ENCODE measurements around the gene PHF24.

The PHF24 gene

GRCh38 chr9:34983209-34983608 lies 25.1 kb downstream of the PHF24 start:
- DNase-seq (ENCODE audit: low read depth, low spot score): no peak

DNA sequence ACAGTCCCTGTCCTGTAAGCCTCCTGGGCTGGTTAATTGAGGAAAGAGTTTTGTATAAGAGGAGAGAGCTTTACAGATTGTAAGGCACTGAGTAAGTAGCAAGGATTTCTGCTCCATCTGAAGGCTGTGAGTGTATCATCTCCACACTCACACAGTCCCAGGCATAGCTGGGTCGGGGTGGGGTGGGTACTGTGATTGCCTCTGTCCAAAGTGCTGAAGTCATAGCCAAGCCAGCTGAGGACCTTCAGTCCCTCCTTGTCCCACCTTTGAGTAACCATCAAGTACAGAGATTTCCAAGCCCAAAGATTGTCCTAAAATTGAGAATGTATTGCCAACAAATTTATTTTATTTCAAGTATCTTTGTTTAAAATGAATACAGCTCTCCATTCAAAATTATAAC lies 26.0 kb downstream of the PHF24 start:
- no peak for DNase-seq (ENCODE audit: low read depth, low spot score)

- DNase-seq (ENCODE audit: low read depth, low spot score): no peak
These were observed 27.3 kb downstream of the PHF24 start for GRCh38 chr9:34985311-34985899.

- DNase-seq (ENCODE audit: low read depth, low spot score): no peak
These were observed 28.5 kb downstream of the PHF24 start for GRCh38 chr9:34986540-34987047.

- no peak for DNase-seq (ENCODE audit: low read depth, low spot score)
These were observed 29.2 kb downstream of the PHF24 start for GRCh38 chr9:34987160-34987901.

- no peak for DNase-seq (ENCODE audit: low read depth, low spot score)
These were observed 30.3 kb downstream of the PHF24 start for GRCh38 chr9:34988218-34989002.

DNA sequence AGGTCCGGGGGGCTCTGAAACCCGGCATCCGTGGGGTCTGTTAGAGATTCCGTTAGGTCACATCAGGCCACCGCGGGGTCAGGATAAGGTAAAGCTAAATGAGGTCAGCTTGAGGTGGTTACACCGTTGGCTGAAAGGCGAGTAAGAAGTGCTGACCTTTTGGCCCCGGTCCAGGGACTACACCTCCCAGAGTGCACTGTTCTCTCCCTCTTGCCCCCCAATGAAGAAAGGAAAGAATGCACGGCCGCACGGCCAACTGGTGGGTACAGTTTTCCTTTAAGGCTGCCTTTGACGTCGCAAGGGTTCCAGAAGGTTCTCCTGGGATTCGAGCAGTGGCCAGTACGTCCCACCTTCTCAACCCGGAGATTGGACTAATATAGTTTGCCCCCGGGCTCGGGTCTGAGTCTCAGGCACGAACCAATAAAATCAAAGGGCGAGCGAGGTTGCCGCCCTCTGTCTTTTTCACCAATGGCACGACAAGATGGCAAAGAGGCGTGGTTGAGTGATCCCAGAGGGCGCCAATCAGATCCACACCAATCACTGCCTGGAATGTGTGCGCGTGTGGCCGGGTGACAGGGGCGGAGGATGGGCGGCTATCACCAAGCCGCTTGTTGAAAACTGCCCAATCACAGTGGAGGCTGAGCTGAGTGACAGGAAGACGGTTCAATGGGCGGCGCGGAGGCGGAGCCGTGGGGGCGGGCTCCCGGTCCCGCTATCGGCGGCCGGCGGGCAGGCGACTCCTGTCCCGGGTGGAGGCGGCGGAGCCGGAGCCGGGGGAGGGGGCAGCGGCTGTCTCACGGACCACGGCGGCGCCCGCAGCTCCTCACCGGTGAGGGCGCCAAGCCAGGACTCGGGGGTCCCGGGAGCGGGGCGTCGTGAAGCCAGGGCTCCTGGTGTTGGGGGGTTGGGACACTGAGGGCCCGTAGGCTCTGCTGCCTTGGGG lies 31.2 kb downstream of the PHF24 start, which contains the start of gene DNAJB5:
Gene DNAJB5 (plus strand): TSS at position 743 of the 943 bp plus-strand sequence. CDS start 886 bp downstream, outside the sequence.
- DNase-seq (ENCODE audit: low read depth, low spot score): peak; percentile 99

- DNase-seq (ENCODE audit: low read depth, low spot score): no peak
These were observed 32.0 kb downstream of the PHF24 start for GRCh38 chr9:34989946-34990635.

DNA sequence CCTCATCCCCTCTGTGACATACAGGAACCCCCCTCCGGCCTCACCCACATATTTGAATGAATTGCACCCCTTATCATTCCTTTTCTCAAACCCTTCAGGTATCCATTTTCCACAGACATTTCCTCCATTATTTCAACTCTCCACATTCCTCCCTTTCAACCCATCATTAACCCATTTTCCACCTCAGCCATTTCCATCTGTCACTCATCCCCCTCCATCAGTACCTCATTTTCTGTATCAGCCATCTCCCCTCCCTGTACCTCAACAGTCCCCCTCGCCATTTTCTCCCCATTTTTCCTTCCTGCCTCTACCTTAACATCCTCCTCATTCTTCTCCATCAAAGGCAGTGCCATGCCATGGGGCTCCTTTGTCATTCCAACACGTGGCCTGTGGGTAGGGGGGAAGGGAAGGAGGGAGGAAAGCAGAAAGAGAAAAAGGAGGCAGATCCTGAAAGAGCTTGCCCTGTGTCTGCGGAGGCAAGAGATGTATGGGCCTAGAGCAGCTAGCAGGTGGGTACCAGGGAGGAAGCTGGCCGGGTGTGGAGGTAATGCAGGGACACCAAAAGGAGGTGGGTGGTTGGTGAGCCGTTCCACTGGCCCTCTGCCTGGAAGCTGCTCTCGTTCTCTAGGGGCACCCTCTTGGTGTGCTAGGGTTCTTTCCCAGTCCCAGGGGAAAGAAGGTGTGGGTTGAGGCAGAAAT lies 33.0 kb downstream of the PHF24 start:
- DNase-seq (ENCODE audit: low read depth, low spot score): no peak

DNA sequence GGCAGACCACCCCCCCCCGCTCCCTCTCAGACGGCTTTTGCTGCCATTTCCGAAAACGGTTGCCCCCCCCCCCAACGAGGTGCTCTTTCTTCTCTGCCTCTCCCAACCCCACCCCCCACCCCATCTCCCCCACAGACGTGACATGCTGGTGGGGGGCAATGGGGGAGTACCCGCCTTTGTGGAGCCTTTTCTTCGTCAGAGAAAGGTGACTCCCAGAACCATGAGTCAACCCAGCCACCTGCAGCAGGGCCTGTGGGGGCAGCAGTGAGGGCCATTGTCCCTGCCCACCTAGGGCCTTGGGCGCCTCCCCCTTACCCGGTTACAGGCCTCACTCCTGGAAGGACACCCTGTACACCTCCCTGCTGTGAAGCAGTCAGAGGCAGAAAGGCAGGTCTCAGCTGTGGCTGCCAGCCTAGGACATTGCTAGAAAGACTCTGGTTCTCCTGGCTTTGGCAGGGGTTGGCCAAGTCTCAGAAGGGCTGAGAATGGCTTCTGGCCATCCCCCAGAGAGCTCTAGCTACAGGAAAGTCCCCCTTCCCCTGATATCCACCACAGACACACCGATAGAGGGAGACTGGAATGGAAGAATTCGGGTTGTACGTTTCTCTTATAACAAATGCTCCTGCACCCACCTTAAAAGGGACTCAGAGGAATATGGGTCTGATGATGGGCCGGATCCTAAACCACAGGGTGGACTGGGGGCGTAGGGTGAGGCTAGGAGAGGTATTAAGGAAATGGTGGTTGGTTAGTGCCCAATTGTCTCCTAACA lies 33.7 kb downstream of the PHF24 start:
- no peak for DNase-seq (ENCODE audit: low read depth, low spot score)

DNA sequence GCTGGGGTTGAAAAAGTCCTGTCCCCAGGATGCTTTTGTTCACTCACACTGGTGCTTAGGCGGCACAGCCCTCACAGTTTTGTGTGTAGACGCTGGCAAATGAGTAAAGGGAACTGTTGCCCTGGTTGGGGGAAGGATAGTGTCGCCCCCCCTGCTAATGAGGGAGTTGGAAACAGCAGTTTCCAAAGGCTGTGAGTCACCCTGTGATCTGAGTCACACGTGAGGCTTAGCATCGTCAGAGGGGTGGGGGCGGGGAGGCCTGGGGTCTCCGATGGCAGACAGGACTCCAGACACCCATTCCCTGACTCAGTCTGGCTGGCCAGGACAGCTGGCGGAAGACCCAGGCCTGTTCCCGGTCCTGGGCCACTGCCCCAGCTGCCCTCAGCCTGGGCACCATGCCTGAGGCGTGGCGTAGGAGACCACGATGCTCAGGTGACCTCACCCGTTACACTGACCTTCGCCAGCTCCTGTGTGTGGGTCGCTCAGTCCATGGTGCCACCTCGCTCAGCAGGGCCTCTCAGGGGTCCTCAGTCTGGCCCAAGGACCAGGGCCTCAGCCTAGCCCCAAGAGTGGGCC lies 34.4 kb downstream of the PHF24 start:
- DNase-seq (ENCODE audit: low read depth, low spot score): no peak

DNA sequence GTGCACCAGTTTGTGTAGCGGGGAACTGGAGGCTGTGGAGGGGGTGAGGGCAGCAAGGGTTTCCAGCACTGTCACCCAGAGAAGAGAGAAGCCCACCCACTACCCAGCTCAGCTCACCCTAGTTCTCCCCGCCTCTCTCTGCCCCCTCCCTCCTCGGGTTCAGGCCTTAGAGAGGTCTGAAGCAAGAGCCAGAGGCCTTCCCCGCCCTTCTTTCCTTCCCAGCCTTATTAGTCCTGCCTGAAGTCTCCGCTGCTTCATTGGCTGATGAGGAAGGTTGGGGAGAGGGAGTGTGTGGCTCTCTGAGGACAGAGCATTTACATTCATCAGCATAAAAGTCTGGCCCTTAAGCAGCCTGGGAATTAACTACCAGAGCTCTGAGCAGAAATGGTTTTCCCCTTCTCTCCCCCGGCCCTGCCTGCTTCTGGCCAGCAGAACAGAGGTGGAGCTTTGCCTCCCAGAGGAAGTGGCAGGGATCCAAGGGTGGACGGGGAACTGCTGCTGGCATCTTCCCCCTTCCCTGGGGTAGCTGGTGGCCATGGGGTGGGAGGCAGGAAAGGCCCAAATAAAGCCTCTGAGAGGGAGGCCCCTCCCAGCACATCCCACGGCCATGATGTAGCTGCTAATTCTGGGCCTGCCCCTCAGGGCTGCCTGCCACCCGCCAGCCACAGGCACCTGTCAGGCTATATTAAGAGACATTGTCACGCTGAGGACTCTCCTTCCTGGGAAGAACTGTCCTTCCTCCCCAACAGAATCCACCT lies 35.6 kb downstream of the PHF24 start:
- DNase-seq (ENCODE audit: low read depth, low spot score): no peak

DNA sequence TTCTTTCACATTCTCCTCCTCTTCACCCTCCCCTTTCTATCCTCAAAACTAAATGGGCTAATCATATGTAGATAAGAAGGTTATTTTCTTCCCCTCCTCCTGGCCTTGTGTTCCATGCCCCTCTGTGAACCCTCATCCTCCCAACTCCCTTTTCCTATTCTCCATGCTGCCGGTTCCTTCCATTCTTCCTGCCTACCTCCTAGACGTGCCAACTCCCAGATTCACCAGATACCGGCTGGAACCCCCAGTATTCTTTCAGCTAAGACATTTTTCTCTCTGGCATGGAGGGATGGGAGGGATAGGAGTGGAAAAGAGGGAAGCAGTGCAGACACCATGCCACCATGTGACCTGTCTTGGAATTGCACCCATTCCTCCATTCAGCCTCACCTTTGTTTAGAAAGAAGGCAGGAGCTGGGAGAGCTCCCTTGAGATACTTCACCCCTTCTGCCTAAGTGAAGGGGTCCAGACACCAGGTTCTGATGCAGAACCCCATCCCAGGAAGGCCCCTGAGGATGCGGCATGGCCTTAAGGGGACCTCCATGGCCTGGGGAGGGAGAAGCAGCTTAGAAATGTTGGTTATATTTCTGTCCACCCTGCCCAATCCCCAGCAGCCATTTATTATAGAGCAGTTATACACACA lies 36.3 kb downstream of the PHF24 start:
- no peak for DNase-seq (ENCODE audit: low read depth, low spot score)

DNA sequence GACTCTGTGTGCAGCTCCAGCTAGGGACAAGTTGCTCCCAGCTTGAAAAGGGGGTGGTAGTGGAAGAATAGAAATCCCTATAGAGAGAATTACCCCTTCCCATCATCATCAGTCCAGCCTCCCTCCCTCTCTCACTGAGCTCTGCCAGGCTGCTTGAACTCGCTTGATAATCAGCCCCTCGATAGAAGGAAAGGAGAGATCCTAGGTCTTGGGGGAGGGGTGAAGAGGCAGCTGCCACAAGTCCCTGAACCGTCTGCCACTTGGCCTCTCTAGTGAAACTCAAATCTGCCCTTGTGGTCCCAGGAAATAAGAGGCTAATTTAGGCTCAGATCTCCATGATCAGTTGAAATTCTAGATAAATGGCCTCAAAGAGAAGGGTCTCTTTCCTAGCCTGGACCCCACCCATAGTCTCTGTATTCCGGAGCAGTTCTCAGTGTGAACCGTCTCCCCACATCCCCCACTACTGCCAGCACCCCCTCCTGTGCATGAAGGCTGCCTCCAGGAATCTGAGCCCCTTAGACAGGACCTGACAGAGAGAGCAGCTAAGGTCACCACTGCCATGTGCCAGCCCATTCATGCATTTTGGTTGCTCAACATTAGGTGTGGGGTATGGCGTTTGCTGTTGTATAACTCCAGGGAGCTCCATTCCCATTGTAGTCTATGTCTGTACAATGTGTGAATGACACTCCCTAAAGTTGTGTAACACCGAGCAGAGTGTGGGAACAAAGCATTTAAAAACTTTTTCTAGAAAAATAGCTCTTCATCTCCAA lies 37.0 kb downstream of the PHF24 start:
- DNase-seq (ENCODE audit: low read depth, low spot score): no peak

DNA sequence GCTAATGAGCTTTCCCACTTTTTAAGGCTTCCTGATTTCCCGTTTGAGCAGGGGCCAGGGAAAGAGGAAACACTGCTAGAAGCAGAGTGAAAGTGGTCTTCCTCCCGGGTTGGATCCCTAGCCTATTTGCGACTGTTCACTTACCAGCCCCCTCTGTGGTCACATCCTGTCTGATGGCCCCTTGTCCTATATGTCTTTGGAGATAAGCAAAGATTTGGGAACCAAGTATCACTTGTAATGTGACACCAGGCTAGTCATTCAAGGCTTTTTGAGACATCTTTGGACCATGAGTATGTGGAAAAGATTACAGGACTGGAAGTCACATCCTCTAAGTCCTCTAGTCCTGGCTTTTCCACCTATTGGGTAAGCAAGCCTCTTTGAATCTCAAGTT lies 37.6 kb downstream of the PHF24 start:
- DNase-seq (ENCODE audit: low read depth, low spot score): no peak

GRCh38 chr9:34996181-34996904 lies 38.3 kb downstream of the PHF24 start:
- DNase-seq (ENCODE audit: low read depth, low spot score): no peak

All from brain pericyte (primary cell).